A549 (cell line): ENCODE results near the gene MPST.
A peak's percentile ranks its signal among the peaks of the same experiment; 100 is the strongest.

Experiments
- EP300 ChIP-seq, 2 experiments: fragments of >200 bp; sonication (Bioruptor Twin); formaldehyde crosslinking; IDR thresholded peaks; 2 replicates in 1 of 2; 3 replicates in 1 of 2; pipeline ENCODE4 v1.6.1; 2016 to 2017
- GATA3 ChIP-seq: IDR thresholded peaks from 2 replicates; pipeline ENCODE4 v1.6.1; 2012; ENCODE audit warnings: borderline replicate concordance
- HOXA7 ChIP-seq: fragments of 250-450 bp; sonication (Bioruptor Pico); IDR thresholded peaks from 2 replicates; pipeline ENCODE4 v1.5.0; 2020; ENCODE audit warnings: mild to moderate bottlenecking, moderate library complexity
- JUN ChIP-seq, 2 experiments: fragments of >200 bp; sonication (Bioruptor Twin); formaldehyde crosslinking; IDR thresholded peaks; 2 replicates in 1 of 2; 3 replicates in 1 of 2; pipeline ENCODE4 v1.6.1; 2016 to 2017
- MAZ ChIP-seq: fragments of 150-350 bp; IDR thresholded peaks from 2 replicates; pipeline ENCODE4 v1.6.1; 2014; ENCODE audit warnings: antibody characterized with exemption, low read depth, low read length, borderline replicate concordance
- NFE2L2 ChIP-seq: fragments of 150-350 bp; conservative IDR thresholded peaks from 2 replicates; pipeline ENCODE4 v1.6.1; 2014; ENCODE audit warnings: low read length
- NPAS2 ChIP-seq: fragments of 250-450 bp; sonication (Bioruptor Pico); IDR thresholded peaks from 2 replicates; pipeline ENCODE4 v1.8.0; 2022; ENCODE audit warnings: mild to moderate bottlenecking, moderate library complexity, borderline replicate concordance
- POLR2A ChIP-seq: IDR thresholded peaks from 2 replicates; pipeline ENCODE4 v1.6.1; 2012; ENCODE audit warnings: mild to moderate bottlenecking, low read length
- TF ChIP-seq, protein P1 (sequence below): fragments of >200 bp; sonication (Bioruptor Twin); formaldehyde crosslinking; IDR thresholded peaks from 3 replicates; pipeline ENCODE4 v1.5.1; 2016
- TF ChIP-seq, protein P2 (sequence below): fragments of 200-600 bp; sonication (generic); IDR thresholded peaks from 2 replicates; pipeline ENCODE4 v1.6.1; 2016; ENCODE audit warnings: antibody characterized with exemption, mild to moderate bottlenecking, moderate library complexity
- TF ChIP-seq, protein P3 (sequence below): IDR thresholded peaks from 2 replicates; pipeline ENCODE4 v1.6.1; 2012

DNA sequence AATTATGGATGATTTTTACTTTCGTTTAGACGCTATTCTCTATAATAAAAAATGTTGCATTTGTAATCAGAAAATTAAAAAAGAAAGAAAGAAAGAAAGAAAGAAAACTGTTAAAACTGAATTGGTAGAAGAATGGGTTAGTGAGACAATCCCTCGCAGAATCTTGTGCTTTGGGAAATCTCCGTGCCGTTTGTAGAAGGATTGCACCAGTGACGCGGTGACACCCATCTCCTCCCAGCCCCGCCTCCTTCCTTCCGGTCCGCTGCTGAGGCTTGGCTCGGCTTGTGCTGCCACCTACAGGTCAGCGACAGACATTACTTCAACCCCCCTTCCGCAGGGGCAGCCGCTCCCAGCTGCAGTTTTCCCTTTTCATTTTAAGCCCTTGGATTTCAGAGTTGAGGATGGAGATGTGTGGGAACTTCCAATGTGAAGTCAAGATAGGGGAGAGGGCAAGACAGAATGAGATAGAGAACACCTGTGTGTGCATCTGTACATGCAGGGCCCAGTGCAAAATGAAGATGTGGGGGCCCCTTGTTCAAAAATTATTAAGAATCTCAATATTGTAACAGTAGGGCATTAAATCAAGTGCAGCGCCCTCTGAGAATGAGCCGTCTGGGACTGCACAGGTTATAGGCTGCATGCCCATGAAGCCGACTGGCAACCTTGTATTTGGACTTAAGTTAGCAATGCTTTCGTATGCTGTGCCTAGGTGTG is 41.4 kb upstream of the MPST start:
- TF ChIP-seq, protein P1, sequence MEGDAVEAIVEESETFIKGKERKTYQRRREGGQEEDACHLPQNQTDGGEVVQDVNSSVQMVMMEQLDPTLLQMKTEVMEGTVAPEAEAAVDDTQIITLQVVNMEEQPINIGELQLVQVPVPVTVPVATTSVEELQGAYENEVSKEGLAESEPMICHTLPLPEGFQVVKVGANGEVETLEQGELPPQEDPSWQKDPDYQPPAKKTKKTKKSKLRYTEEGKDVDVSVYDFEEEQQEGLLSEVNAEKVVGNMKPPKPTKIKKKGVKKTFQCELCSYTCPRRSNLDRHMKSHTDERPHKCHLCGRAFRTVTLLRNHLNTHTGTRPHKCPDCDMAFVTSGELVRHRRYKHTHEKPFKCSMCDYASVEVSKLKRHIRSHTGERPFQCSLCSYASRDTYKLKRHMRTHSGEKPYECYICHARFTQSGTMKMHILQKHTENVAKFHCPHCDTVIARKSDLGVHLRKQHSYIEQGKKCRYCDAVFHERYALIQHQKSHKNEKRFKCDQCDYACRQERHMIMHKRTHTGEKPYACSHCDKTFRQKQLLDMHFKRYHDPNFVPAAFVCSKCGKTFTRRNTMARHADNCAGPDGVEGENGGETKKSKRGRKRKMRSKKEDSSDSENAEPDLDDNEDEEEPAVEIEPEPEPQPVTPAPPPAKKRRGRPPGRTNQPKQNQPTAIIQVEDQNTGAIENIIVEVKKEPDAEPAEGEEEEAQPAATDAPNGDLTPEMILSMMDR, result peak; percentile 67
- TF ChIP-seq, protein P2, sequence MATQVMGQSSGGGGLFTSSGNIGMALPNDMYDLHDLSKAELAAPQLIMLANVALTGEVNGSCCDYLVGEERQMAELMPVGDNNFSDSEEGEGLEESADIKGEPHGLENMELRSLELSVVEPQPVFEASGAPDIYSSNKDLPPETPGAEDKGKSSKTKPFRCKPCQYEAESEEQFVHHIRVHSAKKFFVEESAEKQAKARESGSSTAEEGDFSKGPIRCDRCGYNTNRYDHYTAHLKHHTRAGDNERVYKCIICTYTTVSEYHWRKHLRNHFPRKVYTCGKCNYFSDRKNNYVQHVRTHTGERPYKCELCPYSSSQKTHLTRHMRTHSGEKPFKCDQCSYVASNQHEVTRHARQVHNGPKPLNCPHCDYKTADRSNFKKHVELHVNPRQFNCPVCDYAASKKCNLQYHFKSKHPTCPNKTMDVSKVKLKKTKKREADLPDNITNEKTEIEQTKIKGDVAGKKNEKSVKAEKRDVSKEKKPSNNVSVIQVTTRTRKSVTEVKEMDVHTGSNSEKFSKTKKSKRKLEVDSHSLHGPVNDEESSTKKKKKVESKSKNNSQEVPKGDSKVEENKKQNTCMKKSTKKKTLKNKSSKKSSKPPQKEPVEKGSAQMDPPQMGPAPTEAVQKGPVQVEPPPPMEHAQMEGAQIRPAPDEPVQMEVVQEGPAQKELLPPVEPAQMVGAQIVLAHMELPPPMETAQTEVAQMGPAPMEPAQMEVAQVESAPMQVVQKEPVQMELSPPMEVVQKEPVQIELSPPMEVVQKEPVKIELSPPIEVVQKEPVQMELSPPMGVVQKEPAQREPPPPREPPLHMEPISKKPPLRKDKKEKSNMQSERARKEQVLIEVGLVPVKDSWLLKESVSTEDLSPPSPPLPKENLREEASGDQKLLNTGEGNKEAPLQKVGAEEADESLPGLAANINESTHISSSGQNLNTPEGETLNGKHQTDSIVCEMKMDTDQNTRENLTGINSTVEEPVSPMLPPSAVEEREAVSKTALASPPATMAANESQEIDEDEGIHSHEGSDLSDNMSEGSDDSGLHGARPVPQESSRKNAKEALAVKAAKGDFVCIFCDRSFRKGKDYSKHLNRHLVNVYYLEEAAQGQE, result no peak
- TF ChIP-seq GATA3 (no peak), MAZ (no peak), EP300 (IDR thresholded peaks at IDR 0.05) (no peak), POLR2A (no peak), NFE2L2 (no peak), HOXA7 (CRISPR knock-in tag) (no peak), JUN (IDR thresholded peaks at IDR 0.05) (peak in 1 of 2 experiments; percentile 25; a peak in 1 of 5 replicates), NPAS2 (no peak)
- TF ChIP-seq, protein P3, sequence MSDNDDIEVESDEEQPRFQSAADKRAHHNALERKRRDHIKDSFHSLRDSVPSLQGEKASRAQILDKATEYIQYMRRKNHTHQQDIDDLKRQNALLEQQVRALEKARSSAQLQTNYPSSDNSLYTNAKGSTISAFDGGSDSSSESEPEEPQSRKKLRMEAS, result peak; percentile 29; the same call in 1 of the 2 replicates
